ENCODE measurements around the gene SMIM9.
"Not testable (repeated sequence)": the region's sequence is repeated elsewhere in the genome, so short reads cannot be mapped to it uniquely, and the experiment has no call there.

SMIM9 gene

GRCh38 chrX:154816326-154816898 lies 18.1 kb downstream of the SMIM9 start:
- in situ Hi-C loops (cut with MboI; ENCODE audit: low sequenced_read_pairs) = not testable (repeated sequence)

- in situ Hi-C loops (cut with MboI; ENCODE audit: low sequenced_read_pairs) = no loop called here
Measured at GRCh38 chrX:154815274-154815818, 19.1 kb downstream of the SMIM9 start.

GRCh38 chrX:154813801-154814200 lies 20.7 kb downstream of the SMIM9 start:
- in situ Hi-C loops (cut with MboI; ENCODE audit: low sequenced_read_pairs) = no loop called here

- in situ Hi-C loops (cut with MboI; ENCODE audit: low sequenced_read_pairs) = no loop called here
Measured at GRCh38 chrX:154812341-154813101, 21.9 kb downstream of the SMIM9 start.

GRCh38 chrX:154809939-154810665 lies 24.4 kb downstream of the SMIM9 start:
- in situ Hi-C loops (cut with MboI; ENCODE audit: low sequenced_read_pairs) = no loop called here

- in situ Hi-C loops (cut with MboI; ENCODE audit: low sequenced_read_pairs) = no loop called here
Measured at GRCh38 chrX:154806837-154807501, 27.5 kb downstream of the SMIM9 start.

GRCh38 chrX:154805696-154806091 lies 28.8 kb downstream of the SMIM9 start:
- in situ Hi-C loops (cut with MboI; ENCODE audit: low sequenced_read_pairs) = no loop called here

- in situ Hi-C loops (cut with MboI; ENCODE audit: low sequenced_read_pairs) = no loop called here
Measured at GRCh38 chrX:154804957-154805695, 29.3 kb downstream of the SMIM9 start, which contains the start of gene MPP1. Gene MPP1 (minus strand): TSS chrX:154805485. CDS start chrX:154805373, 112 bp downstream.

- in situ Hi-C loops (cut with MboI; ENCODE audit: low sequenced_read_pairs) = no loop called here
Measured at GRCh38 chrX:154804261-154804956, 30.1 kb downstream of the SMIM9 start.

GRCh38 chrX:154802947-154803346 lies 31.5 kb downstream of the SMIM9 start:
- in situ Hi-C loops (cut with MboI; ENCODE audit: low sequenced_read_pairs) = no loop called here

GRCh38 chrX:154800478-154801210 lies 33.8 kb downstream of the SMIM9 start:
- in situ Hi-C loops (cut with MboI; ENCODE audit: low sequenced_read_pairs) = no loop called here

GRCh38 chrX:154799556-154800348 lies 34.7 kb downstream of the SMIM9 start:
- in situ Hi-C loops (cut with MboI; ENCODE audit: low sequenced_read_pairs) = no loop called here

- in situ Hi-C loops (cut with MboI; ENCODE audit: low sequenced_read_pairs) = no loop called here
Measured at GRCh38 chrX:154797006-154797405, 37.5 kb downstream of the SMIM9 start.

- in situ Hi-C loops (cut with MboI; ENCODE audit: low sequenced_read_pairs) = no loop called here
Measured at GRCh38 chrX:154795016-154795415, 39.4 kb downstream of the SMIM9 start.

GRCh38 chrX:154793084-154793795 lies 41.2 kb downstream of the SMIM9 start:
- in situ Hi-C loops (cut with MboI; ENCODE audit: low sequenced_read_pairs) = no loop called here

GRCh38 chrX:154791939-154792338 lies 42.5 kb downstream of the SMIM9 start:
- in situ Hi-C loops (cut with MboI; ENCODE audit: low sequenced_read_pairs) = no loop called here

GRCh38 chrX:154791467-154791866 lies 43.0 kb downstream of the SMIM9 start:
- in situ Hi-C loops (cut with MboI; ENCODE audit: low sequenced_read_pairs) = no loop called here

GRCh38 chrX:154785716-154786115 lies 48.7 kb downstream of the SMIM9 start:
- in situ Hi-C loops (cut with MboI; ENCODE audit: low sequenced_read_pairs) = no loop called here

Measured in hTERT RPE-1 (cell line).